ENCODE results near the gene MAD2L1.
A peak's percentile ranks its signal among the peaks of the same experiment; 100 is the strongest.
"Not testable (repeated sequence)": the region's sequence is repeated elsewhere in the genome, so short reads cannot be mapped to it uniquely, and the experiment has no call there.

MAD2L1 gene

GRCh38 chr4:120063711-120064110 lies 2.9 kb downstream of the MAD2L1 start:
- intact Hi-C loops (cut with DNase I); DNase-seq: not testable (repeated sequence)

DNA sequence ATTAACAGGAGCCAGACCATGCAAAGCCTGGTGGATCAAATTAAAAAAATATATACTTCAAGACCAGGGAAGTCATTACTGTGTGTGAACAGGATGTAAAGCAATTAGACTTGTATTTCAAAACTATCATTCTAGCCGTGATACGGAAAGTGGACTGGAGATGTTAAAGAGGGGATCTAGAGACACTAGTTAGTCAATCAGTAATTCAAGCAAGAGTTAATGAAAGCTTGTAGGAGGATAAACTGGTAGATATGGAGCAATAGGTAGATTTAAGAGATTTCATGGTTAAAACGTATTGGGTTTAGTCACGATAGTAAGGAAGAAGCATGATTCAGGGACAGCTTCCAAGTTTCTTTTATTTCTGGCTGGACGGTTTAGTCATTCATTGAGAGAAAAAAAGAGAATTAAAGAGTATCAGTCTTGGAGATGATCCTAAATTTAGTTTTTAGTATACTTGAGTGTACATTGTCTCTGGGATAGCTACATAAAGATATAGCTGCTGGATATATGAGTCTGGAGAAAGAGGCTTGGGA lies 3.9 kb downstream of the MAD2L1 start:
- intact Hi-C loops (cut with DNase I): no loop called here
- no peak for DNase-seq

GRCh38 chr4:120059036-120059435 lies 7.6 kb downstream of the MAD2L1 start:
- intact Hi-C loops (cut with DNase I): loop anchor here (10.0 kb wide), 1 partner anchor 494 kb away; no protein-coding TSS in a partner anchor
- DNase-seq: no peak

- intact Hi-C loops (cut with DNase I): loop anchor here (10.0 kb wide), 1 partner anchor 493 kb away; no protein-coding TSS in a partner anchor
- no peak for DNase-seq
Measured at GRCh38 chr4:120057416-120057815, 9.2 kb downstream of the MAD2L1 start.

DNA sequence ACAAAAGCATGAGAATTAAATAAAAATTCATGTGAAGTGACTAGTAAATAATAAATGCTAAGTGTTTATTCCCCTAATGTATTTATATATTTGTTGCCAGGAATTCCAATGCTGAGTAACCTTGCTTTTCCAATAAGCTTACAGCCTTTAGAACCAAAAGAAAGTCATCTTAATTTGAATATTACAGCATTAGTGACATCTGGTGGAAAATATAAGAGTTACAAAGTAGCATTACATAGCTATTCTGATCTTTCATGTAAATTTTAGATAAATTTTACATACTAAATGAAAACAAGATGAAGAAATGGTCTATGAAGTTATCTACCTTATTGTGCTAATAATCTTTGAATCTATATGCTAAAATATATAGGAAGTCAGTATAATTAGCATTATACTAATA lies 10.4 kb downstream of the MAD2L1 start:
- no peak for DNase-seq
- intact Hi-C loops (cut with DNase I): loop anchor here (10.0 kb wide), 1 partner anchor 491 kb away; no protein-coding TSS in a partner anchor

GRCh38 chr4:120055795-120056194 lies 10.9 kb downstream of the MAD2L1 start:
- intact Hi-C loops (cut with DNase I): loop anchor here (10.0 kb wide), 1 partner anchor 491 kb away; no protein-coding TSS in a partner anchor
- no peak for DNase-seq

- no peak for DNase-seq
- intact Hi-C loops (cut with DNase I): loop anchor here (10.0 kb wide), 1 partner anchor 490 kb away; no protein-coding TSS in a partner anchor
Measured at GRCh38 chr4:120055162-120055561, 11.5 kb downstream of the MAD2L1 start.

- DNase-seq: no peak
- intact Hi-C loops (cut with DNase I): loop anchor here (10.0 kb wide), 1 partner anchor 489 kb away; no protein-coding TSS in a partner anchor
Measured at GRCh38 chr4:120053911-120054310, 12.7 kb downstream of the MAD2L1 start.

DNA sequence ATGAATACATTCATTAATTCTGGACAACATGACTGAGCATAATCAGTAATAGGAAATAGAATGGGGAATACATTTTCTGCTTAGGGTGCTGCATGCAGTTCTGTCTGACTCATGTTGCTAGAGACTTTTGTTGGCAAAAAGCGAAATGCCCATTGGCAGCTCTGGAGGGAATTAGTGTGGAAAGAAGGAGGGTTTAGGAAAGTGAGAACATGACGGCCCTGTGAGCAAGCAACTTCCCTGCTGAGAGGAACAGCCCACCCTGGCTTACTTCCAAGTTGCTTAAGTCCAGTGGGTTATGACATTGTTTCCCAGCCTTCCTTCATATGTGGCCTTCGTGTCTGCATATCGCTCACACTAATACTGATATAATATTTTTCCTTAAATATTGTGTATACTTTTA lies 13.8 kb downstream of the MAD2L1 start:
- intact Hi-C loops (cut with DNase I): loop anchor here (10.0 kb wide), 1 partner anchor 488 kb away; no protein-coding TSS in a partner anchor
- DNase-seq: peak in 3 of 42 donors; percentile 4 to 53 (median 19)

DNA sequence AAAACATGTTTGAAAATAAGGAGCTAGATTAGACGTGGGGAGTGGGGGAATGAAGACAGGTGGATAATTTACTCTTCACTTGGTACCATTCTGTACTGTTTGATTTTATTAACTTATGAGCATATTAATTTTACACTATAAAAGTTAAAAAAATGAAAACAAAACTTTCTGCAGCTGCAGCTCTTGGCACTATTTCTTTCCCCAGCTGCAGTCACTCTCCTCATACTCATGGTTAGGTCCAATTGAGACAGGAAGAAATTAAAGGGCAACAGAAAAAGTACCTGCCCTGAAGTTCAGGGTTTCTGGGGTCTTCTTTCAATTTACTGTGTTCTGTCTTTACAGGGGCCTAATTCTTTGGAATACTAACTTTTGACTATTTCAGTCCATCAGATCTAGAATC lies 15.4 kb downstream of the MAD2L1 start:
- intact Hi-C loops (cut with DNase I): loop anchor here (10.0 kb wide), 1 partner anchor 486 kb away; no protein-coding TSS in a partner anchor
- DNase-seq: no peak

- intact Hi-C loops (cut with DNase I): loop anchor here (10.0 kb wide), 1 partner anchor 485 kb away; no protein-coding TSS in a partner anchor
- DNase-seq: peak; percentile 32 to 95 (median 84)
Measured at GRCh38 chr4:120049732-120050494, 16.7 kb downstream of the MAD2L1 start.

- DNase-seq: no peak
- intact Hi-C loops (cut with DNase I): no loop called here
Measured at GRCh38 chr4:120043828-120044227, 22.8 kb downstream of the MAD2L1 start.

DNA sequence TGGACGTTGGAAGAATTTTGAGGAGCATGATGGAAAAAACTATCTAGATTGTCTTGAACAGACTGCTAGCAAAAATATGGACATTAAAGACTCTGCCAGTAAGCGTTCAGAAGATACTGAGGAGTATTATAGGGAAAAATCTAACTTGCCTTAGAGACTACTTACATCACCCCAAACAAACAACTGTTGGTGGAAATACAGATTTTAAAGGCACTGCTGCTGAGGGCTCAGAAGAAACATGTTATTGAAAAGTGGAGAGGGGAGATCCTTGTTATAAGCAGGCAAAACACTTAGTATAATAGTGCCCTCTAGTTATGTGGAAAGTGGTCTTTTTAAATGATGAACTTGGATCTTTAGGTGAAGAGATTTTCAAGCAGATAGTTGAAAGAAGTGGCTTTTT lies 29.2 kb downstream of the MAD2L1 start:
- intact Hi-C loops (cut with DNase I): no loop called here
- DNase-seq: no peak

GRCh38 chr4:120034913-120035312 lies 31.7 kb downstream of the MAD2L1 start:
- no peak for DNase-seq
- intact Hi-C loops (cut with DNase I): no loop called here

DNA sequence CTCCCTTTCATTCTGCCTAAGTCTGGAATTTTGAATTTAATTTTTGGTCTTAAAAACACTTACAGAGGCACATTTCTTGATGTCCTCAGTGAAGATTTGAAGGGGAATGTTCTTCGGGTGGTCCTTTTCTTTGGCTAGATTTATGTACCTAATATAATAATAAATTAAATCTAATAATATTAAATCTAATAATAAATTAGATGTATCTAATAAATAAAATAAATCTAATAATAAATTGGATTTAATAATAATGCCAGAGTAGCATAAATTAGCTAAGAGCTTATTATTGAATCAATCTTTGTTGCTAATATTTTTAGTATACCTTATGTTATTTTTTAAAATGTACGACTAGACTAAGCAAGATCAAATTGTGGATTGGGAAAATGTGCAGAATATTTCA lies 39.8 kb downstream of the MAD2L1 start:
- intact Hi-C loops (cut with DNase I): no loop called here

GRCh38 chr4:120025516-120025915 lies 41.1 kb downstream of the MAD2L1 start:
- no peak for DNase-seq
- intact Hi-C loops (cut with DNase I): no loop called here

More for the DNA sequence above, 39.8 kb downstream of the MAD2L1 start:
- no peak for DNase-seq

DNA sequence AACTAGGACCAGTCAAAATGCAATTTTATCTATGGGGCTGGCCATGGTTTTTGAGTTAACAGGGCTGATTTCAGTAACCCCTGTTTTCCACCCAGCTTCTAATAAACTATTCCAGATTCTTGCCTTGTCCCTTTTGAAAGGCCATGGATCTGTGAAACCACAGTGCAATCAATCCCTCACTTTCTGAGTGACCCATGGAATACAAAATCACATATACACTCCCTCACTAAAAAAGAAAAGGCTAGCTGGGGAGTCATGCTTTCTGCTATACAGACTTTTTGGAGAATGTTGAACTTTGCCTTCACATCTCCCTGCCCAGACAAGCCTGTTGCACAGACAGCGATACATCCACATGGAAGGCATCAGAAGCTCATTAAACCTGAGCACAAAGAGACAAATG lies 47.9 kb downstream of the MAD2L1 start:
- intact Hi-C loops (cut with DNase I): no loop called here
- DNase-seq: no peak

- intact Hi-C loops (cut with DNase I): no loop called here
- no peak for DNase-seq
Measured at GRCh38 chr4:120017939-120018692, 48.5 kb downstream of the MAD2L1 start.

GRCh38 chr4:120011725-120012124 lies 54.9 kb downstream of the MAD2L1 start:
- intact Hi-C loops (cut with DNase I): no loop called here
- DNase-seq: no peak

DNA sequence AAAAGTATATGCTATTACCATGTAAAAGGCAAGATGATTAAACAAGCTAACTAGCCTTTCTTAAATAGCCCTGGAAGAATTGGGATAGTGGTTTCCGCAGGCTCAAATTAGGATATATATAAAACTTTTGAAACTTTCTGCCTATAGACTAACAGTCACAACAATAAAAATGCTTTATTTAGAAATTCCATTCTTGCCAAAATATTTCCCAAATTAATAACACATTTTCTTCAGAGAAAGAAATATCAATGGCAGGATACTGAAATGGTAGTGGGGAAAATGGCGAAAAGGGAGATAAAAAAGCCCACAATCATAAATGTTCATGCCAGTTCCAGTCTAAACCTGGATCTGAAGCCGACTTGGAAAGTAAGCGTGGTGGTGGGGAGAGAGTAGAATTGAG lies 56.0 kb downstream of the MAD2L1 start:
- intact Hi-C loops (cut with DNase I): no loop called here
- no peak for DNase-seq
